ENCODE data around the gene GLYAT. TPM values are rescaled to one million over a fixed set of nuclear protein-coding genes. Genes with fewer than 3 reads are reported as not detected.

Gene GLYAT
- total RNA-seq (2014; rRNA removed; shearing (Covaris generic)), result not detected in 2 replicates

GRCh38 chr11:58731819-58732218 is at the start of gene GLYAT:
TSS of gene GLYAT (minus strand) at chr11:58731943. CDS start at chr11:58724496, 7,447 bp downstream.

Other genes with a start within 250 kb of the GLYAT start
- gene OR5B21, start 223.8 kb downstream of the GLYAT start, total RNA-seq (2014; rRNA removed; shearing (Covaris generic)), result not detected in 2 replicates
- gene LPXN, start 156.1 kb downstream of the GLYAT start, total RNA-seq (2014; rRNA removed; shearing (Covaris generic)), result 13.1 and 19.8 TPM in 2 replicates
- 53.8 and 60.8 TPM in 2 replicates for gene ZFP91, start 152.9 kb downstream of the GLYAT start, total RNA-seq (2014; rRNA removed; shearing (Covaris generic))
- gene CNTF, start 109.3 kb downstream of the GLYAT start, total RNA-seq (2014; rRNA removed; shearing (Covaris generic)), result 3.9 and 5.5 TPM in 2 replicates
- gene GLYATL2, start 112.8 kb upstream of the GLYAT start, total RNA-seq (2014; rRNA removed; shearing (Covaris generic)), result 0.66 and 1.4 TPM in 2 replicates
- gene GLYATL1, start 207.5 kb upstream of the GLYAT start, total RNA-seq (2014; rRNA removed; shearing (Covaris generic)), result 0.16 and 0.26 TPM in 2 replicates

Measured in A375 (cell line).